Tibial nerve (tissue), 4 donors: ENCODE results near the gene TSSC4.

Experiments used
- EP300 ChIP-seq, 2 donors: sonication (generic); formaldehyde crosslinking; IDR thresholded peaks; one replicate each; pipeline ENCODE4 v1.6.1; 2017; ENCODE audit warnings: antibody characterized with exemption in 2 of 2, mild to moderate bottlenecking in 1 of 2
- TF ChIP-seq, protein P1 (sequence below), 5 experiments: fragments of 200-600 bp in 3 of 5; fragments of 450-650 bp in 2 of 5; sonication (generic) in 3 of 5; IDR thresholded peaks; one replicate each; pipeline ENCODE4 v1.5.1; 2016 to 2019; ENCODE audit warnings: antibody characterized with exemption in 5 of 5, mild to moderate bottlenecking in 3 of 5, moderate library complexity in 2 of 5

DNA sequence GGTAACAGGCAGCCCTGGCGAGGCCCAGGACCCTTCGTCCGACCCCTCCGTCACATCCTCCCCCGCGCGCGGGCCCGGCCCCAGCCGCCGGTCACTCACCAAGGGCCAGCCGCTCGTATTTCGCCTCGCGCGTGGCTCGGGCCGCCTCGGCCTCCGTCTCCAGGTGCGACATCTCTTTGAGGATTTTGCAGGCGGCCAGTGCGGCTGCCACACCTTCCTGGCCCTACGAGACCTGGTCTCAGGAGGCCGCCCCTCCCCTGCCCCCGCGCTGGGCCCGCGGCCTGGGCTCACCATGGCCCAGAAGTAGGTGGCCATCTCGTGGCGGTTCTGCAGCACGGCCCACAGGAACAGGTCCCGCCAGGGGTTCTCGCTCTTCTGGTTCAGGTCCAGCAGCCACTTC is 14.1 kb downstream of the TSSC4 start:
- TF ChIP-seq, protein P1, sequence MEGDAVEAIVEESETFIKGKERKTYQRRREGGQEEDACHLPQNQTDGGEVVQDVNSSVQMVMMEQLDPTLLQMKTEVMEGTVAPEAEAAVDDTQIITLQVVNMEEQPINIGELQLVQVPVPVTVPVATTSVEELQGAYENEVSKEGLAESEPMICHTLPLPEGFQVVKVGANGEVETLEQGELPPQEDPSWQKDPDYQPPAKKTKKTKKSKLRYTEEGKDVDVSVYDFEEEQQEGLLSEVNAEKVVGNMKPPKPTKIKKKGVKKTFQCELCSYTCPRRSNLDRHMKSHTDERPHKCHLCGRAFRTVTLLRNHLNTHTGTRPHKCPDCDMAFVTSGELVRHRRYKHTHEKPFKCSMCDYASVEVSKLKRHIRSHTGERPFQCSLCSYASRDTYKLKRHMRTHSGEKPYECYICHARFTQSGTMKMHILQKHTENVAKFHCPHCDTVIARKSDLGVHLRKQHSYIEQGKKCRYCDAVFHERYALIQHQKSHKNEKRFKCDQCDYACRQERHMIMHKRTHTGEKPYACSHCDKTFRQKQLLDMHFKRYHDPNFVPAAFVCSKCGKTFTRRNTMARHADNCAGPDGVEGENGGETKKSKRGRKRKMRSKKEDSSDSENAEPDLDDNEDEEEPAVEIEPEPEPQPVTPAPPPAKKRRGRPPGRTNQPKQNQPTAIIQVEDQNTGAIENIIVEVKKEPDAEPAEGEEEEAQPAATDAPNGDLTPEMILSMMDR (IDR thresholded peaks at IDR 0.05), result no peak
- no peak for TF ChIP-seq EP300 (IDR thresholded peaks at IDR 0.05)
